ENCODE results near the gene BAHCC1. TPM values are rescaled to one million over a fixed set of nuclear protein-coding genes. Genes with fewer than 3 reads are reported as not detected.
"Not testable (repeated sequence)": the region's sequence is repeated elsewhere in the genome, so short reads cannot be mapped to it uniquely, and the experiment has no call there.

BAHCC1 gene
- total RNA-seq, 1 experiment from 2014 or later, result 3.1 TPM

- Histone ChIP-seq H3K18ac (ENCODE audit: insufficient read length, low read depth, low read length) (no peak overlapping the region), H3K79me2 (ENCODE audit: insufficient read depth, low read length) (no peaks in the 10 kb centered on the region), H3T11ph (ENCODE audit: low read length) (no peak overlapping the region), H3K27me3 (ENCODE audit: insufficient read depth, low read length) (no peaks in the 10 kb centered on the region), H3K56ac (ENCODE audit: insufficient read length, low read depth, low read length) (no peak overlapping the region), H3K9ac (ENCODE audit: extremely low read depth, insufficient read length, low read length) (no peak overlapping the region), H3K9me3 (ENCODE audit: control insufficient read depth, low read depth, low read length) (no peaks in the 10 kb centered on the region), H4K91ac (ENCODE audit: insufficient read length, low read depth, low read length) (no peak overlapping the region), H2BK5ac (ENCODE audit: insufficient read length, low read length) (no peak overlapping the region), H3K23ac (ENCODE audit: insufficient read length, low read depth, low read length) (no peak overlapping the region), H2BK120ac (ENCODE audit: low read depth, low read length, poor library complexity, severe bottlenecking) (no peak overlapping the region), H4K20me1 (ENCODE audit: control insufficient read depth, insufficient read depth, insufficient read length) (no peaks in the 10 kb centered on the region), H4K5ac (ENCODE audit: insufficient read length, low read depth, low read length) (no peak overlapping the region), H2AFZ (ENCODE audit: low read length) (no peak overlapping the region), H3K27ac (ENCODE audit: insufficient read length, low read depth, low read length) (no peak overlapping the region), H4K8ac (replicated peaks; ENCODE audit: insufficient read length, low read depth, low read length) (no peak overlapping the region), H3K4me2 (ENCODE audit: insufficient read depth, insufficient read length, low read length) (no peak overlapping the region), H2AK5ac (ENCODE audit: insufficient read length, low read length) (no peak overlapping the region), H3K4ac (ENCODE audit: low read depth, low read length) (no peak overlapping the region), H2BK15ac (ENCODE audit: low read depth, low read length) (no peak overlapping the region), H3K79me1 (ENCODE audit: insufficient read depth, low read depth, low read length, poor library complexity, severe bottlenecking) (no peaks in the 10 kb centered on the region), H2BK12ac (ENCODE audit: insufficient read length, low read depth, low read length) (no peak overlapping the region), H3K14ac (ENCODE audit: insufficient read depth, low read length) (no peak overlapping the region), H3K23me2 (ENCODE audit: insufficient read length, low read depth, low read length, poor library complexity, severe bottlenecking) (peaks cover 4% of the 10 kb centered on the region), H3K4me1 (ENCODE audit: insufficient read depth, low read length) (no peaks in the 10 kb centered on the region), H2BK20ac (ENCODE audit: low read depth, low read length, poor library complexity, severe bottlenecking) (no peak overlapping the region)
- Mint-ChIP-seq H3K27ac (no peak overlapping the region), H3K9me3 (no peaks in the 10 kb centered on the region), H3K36me3 (ENCODE audit: insufficient read depth in 1 of 3, low read depth in 3 of 3) (no peaks in the 10 kb centered on the region), H3K4me1 (peaks cover 0 to 7% of the 10 kb centered on the region in 2 experiments; a peak in 2 of 4 replicates), H3K27me3 (ENCODE audit: low read depth) (no peaks in the 10 kb centered on the region; the same call in 1 of the 2 replicates), H3K4me3 (no peak overlapping the region)
- no CpG with 5 or more reads among the region's 5 CpGs for WGBS (ENCODE audit: extremely low coverage, insufficient read length, low lambda C conversion rate)
- TF ChIP-seq CTCF (conservative IDR thresholded peaks at IDR 0.05), result no peak
- DNase-seq, result no peak
Observed at GRCh38 chr17:81424151-81425017, 29.1 kb downstream of the BAHCC1 start.

DNA sequence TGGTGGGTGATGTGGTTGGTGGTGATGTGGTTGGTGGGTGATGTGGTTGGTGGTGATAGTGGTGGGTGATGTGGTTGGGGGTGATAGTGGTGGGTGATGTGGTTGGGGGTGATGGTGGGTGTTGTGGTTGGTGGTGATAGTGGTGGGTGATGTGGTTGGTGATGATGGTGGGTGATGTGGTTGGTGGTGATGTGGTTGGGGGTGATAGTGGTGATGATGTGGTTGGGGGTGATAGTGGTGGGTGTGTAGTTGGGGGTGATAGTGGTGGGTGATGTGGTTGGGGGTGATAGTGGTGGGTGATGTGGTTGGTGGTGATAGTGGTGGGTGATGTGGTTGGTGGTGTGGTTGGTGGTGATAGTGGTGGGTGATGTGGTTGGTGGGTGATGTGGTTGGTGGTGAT is 29.8 kb downstream of the BAHCC1 start:
- H3K14ac ChIP-seq (ENCODE audit: insufficient read depth, low read length); H4K8ac ChIP-seq (replicated peaks; ENCODE audit: insufficient read length, low read depth, low read length); H3K27me3 Mint-ChIP-seq (ENCODE audit: low read depth); H3K4me3 Mint-ChIP-seq; H3K36me3 Mint-ChIP-seq (ENCODE audit: insufficient read depth in 1 of 3, low read depth in 3 of 3); H2BK12ac ChIP-seq (ENCODE audit: insufficient read length, low read depth, low read length); H2AFZ ChIP-seq (ENCODE audit: low read length); H3K9ac ChIP-seq (ENCODE audit: extremely low read depth, insufficient read length, low read length); H3K4me1 Mint-ChIP-seq; H3K23me2 ChIP-seq (ENCODE audit: insufficient read length, low read depth, low read length, poor library complexity, severe bottlenecking); H3K4me2 ChIP-seq (ENCODE audit: insufficient read depth, insufficient read length, low read length); H3K4ac ChIP-seq (ENCODE audit: low read depth, low read length); H2BK5ac ChIP-seq (ENCODE audit: insufficient read length, low read length); H4K5ac ChIP-seq (ENCODE audit: insufficient read length, low read depth, low read length); H4K91ac ChIP-seq (ENCODE audit: insufficient read length, low read depth, low read length); DNase-seq; H3K27ac ChIP-seq (ENCODE audit: insufficient read length, low read depth, low read length); H3K18ac ChIP-seq (ENCODE audit: insufficient read length, low read depth, low read length); H2BK20ac ChIP-seq (ENCODE audit: low read depth, low read length, poor library complexity, severe bottlenecking); H3K79me1 ChIP-seq (ENCODE audit: insufficient read depth, low read depth, low read length, poor library complexity, severe bottlenecking); H3K79me2 ChIP-seq (ENCODE audit: insufficient read depth, low read length); H3K9me3 Mint-ChIP-seq; H3K27me3 ChIP-seq (ENCODE audit: insufficient read depth, low read length); H2AK5ac ChIP-seq (ENCODE audit: insufficient read length, low read length); H3K23ac ChIP-seq (ENCODE audit: insufficient read length, low read depth, low read length); H3K9me3 ChIP-seq (ENCODE audit: control insufficient read depth, low read depth, low read length); H2BK120ac ChIP-seq (ENCODE audit: low read depth, low read length, poor library complexity, severe bottlenecking); H2BK15ac ChIP-seq (ENCODE audit: low read depth, low read length); H3K56ac ChIP-seq (ENCODE audit: insufficient read length, low read depth, low read length); H3K4me1 ChIP-seq (ENCODE audit: insufficient read depth, low read length); H3K27ac Mint-ChIP-seq; H3T11ph ChIP-seq (ENCODE audit: low read length); H4K20me1 ChIP-seq (ENCODE audit: control insufficient read depth, insufficient read depth, insufficient read length): not testable (repeated sequence)
